Stimulated activated CD8-positive, alpha-beta memory T cell treated with anti-CD3 and anti-CD28 coated beads, Interleukin-4, amount 100 ng/mL, for 24 hours (primary cell): ENCODE results near the gene OTUB1.

Experiments
- DNase-seq: peaks from one replicate; pipeline ENCODE4 v3.0.0-alpha.2; 2020; ENCODE audit warnings: low read depth

Gene OTUB1

GRCh38 chr11:64004590-64004984 is 18.3 kb downstream of the OTUB1 start:
- DNase-seq = no peak

GRCh38 chr11:64005691-64006090 is 19.5 kb downstream of the OTUB1 start:
- no peak for DNase-seq

GRCh38 chr11:64006398-64006797 is 20.2 kb downstream of the OTUB1 start:
- DNase-seq = no peak

- DNase-seq = no peak
Measured at GRCh38 chr11:64007160-64007628, 21.0 kb downstream of the OTUB1 start.

- DNase-seq = no peak
Measured at GRCh38 chr11:64007629-64008282, 21.5 kb downstream of the OTUB1 start.

- DNase-seq = no peak
Measured at GRCh38 chr11:64008283-64008913, 22.2 kb downstream of the OTUB1 start.

GRCh38 chr11:64008914-64009633 is 22.8 kb downstream of the OTUB1 start:
- DNase-seq = no peak

- DNase-seq = no peak
Measured at GRCh38 chr11:64009710-64010109, 23.5 kb downstream of the OTUB1 start.

GRCh38 chr11:64010783-64011182 is 24.5 kb downstream of the OTUB1 start:
- no peak for DNase-seq

- no peak for DNase-seq
Measured at GRCh38 chr11:64011371-64011770, 25.1 kb downstream of the OTUB1 start.

GRCh38 chr11:64013141-64013896 is 27.1 kb downstream of the OTUB1 start:
- no peak for DNase-seq

GRCh38 chr11:64014356-64014755 is 28.1 kb downstream of the OTUB1 start:
- no peak for DNase-seq

GRCh38 chr11:64015510-64015909 is 29.3 kb downstream of the OTUB1 start:
- DNase-seq = no peak

GRCh38 chr11:64015935-64016845 is 30.0 kb downstream of the OTUB1 start:
- no peak for DNase-seq

GRCh38 chr11:64017945-64018224 is 31.6 kb downstream of the OTUB1 start:
- DNase-seq = no peak

- no peak for DNase-seq
Measured at GRCh38 chr11:64018310-64018709, 32.1 kb downstream of the OTUB1 start.

GRCh38 chr11:64019106-64020037 is 33.1 kb downstream of the OTUB1 start:
- DNase-seq = no peak

- no peak for DNase-seq
Measured at GRCh38 chr11:64020976-64021756, 34.9 kb downstream of the OTUB1 start.

- DNase-seq = no peak
Measured at GRCh38 chr11:64021757-64022093, 35.5 kb downstream of the OTUB1 start.
